UCSD-AML1 (cell line): ENCODE results near the gene CACNA1A.
"Not testable (repeated sequence)": the region's sequence is repeated elsewhere in the genome, so short reads cannot be mapped to it uniquely, and the experiment has no call there.

ENCODE experiments used
- DNase-seq: peaks from one replicate; lab custom pipeline; 2025; ENCODE audit not compliant: unreplicated experiment; lab: John Stamatoyannopoulos, UW

Gene CACNA1A

GRCh38 chr19:13282486-13283065 is 223.7 kb downstream of the CACNA1A start:
- no peak for DNase-seq

GRCh38 chr19:13281567-13282291 is 224.6 kb downstream of the CACNA1A start:
- no peak for DNase-seq

GRCh38 chr19:13277104-13277809 is 229.0 kb downstream of the CACNA1A start:
- peak; percentile 41 for DNase-seq

- DNase-seq: no peak
Measured at GRCh38 chr19:13275016-13275722, 231.1 kb downstream of the CACNA1A start.

DNA sequence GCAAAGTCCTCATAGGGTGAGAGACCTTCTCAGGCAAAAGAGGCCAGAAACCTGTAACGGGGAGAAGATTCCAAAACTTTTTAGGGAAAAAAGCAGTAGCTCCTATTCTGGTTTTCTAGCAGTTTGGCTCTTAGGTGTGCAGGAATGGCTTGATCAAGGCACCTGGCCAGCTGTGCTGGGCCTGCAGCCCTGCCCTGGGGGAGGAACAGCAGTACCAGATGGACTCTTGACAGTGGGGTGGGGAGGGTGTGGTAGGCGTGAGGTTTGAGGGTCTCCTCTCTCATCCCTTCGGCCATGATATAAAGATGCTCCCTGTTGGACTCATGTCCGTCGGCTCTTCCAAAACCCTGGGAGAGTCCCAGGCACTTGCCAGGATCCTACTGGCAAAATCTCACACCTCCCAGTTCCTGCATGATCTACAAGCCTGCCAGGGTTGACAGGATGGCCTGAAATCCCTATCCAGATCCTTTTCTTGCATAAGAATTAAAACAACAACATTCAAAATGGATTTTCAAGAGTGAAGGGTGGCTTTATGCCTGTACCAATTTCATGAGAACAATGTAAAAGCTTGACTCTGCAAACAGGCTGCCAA is 235.7 kb downstream of the CACNA1A start:
- no peak for DNase-seq

GRCh38 chr19:13269348-13269747 is 236.9 kb downstream of the CACNA1A start:
- no peak for DNase-seq

GRCh38 chr19:13267889-13268288 is 238.4 kb downstream of the CACNA1A start:
- no peak for DNase-seq

- no peak for DNase-seq
Measured at GRCh38 chr19:13267131-13267530, 239.1 kb downstream of the CACNA1A start.

DNA sequence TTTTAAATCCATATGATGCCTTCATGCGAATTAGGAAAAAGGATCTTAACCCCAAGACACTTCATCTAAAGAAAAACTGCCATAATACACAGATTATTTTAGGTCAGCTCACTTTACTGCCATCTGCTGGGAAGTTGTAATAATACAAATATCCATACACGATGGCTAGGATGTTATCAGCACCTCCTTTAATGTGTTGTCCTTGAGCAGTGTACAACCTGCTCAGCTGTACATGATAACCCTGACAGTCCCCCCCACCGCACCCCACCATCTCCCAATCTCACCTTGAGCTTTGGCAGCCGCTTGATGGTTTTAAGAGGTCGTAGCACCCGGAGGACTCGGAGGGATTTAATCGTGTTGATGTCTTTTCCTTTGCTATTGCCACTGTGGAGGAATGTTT is 243.8 kb downstream of the CACNA1A start:
- no peak for DNase-seq

DNA sequence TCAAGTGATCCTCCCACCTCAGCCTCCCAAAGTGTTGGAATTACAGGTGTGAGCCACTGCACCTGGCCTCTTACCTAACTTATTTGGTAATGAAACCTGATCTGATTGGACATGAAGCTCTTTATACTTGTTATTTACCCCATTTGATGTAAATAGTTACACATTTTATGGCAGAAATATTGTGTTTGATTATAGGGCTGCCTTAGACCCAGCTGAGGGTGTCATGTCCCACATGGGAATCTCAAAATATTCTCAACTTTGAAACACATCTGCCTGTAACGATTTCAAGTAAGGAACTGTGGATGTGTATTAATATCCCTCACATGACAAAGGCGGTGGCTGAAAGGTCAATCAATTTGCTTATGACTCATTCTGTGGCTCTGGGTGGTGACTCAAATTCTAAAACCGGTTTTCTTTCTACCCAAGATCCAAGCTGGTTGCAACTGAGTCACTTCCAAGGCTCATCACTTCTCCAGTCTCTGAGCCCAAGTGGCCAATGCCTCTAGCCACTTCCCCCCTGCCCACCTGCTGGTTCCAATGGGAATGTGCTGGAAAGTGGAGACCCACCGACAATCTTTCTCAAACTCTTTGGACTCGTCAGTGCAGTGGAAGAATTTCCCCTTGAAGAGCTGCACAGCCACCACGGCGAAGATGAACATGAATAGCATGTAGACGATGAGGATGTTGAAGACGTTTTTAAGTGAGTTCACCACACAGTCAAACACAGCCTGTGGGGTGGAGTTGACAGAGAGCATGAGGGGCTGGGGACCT is 245.2 kb downstream of the CACNA1A start:
- DNase-seq: peak; percentile 23

DNA sequence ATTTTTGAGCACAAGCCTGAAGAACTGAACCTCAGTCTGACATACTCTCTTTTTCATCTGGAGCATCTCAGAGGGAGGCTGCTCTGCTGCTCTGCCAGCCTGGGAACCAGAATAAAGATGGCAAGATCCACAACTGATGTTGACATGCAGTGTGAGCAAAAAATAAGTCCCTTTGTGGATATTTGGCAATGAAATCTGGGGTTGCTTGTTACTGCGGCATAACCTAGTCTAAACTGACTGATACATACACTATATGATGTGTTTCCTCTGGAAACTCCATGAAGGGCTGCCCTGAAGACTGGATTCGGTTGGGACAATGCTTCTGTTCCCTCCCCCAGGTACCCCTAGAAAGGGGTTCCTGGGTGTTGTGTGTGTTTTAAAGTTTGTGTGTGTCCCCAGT is 249.4 kb downstream of the CACNA1A start:
- DNase-seq: no peak

DNA sequence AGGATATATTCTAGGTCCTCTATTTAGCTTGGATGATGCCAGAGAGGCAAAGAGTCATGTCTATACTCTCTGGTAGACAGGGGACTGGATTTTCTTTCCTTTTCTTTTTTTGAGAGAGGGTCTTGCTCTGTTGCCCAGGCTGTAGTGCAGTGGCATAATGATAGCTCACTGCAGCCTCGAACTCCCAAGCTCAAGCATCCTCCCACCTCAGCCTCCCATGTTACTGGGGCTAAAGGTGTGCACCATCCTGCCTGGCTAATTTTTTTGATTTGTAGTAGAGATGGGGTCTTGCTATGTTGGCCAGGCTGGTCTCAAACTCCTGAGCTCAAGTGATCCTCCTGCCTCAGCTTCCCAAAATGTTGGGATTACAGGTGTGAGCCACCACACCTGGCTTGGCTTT is 249.9 kb downstream of the CACNA1A start:
- DNase-seq: not testable (repeated sequence)

- no peak for DNase-seq
Measured at GRCh38 chr19:13255719-13256059, 250.6 kb downstream of the CACNA1A start.

DNA sequence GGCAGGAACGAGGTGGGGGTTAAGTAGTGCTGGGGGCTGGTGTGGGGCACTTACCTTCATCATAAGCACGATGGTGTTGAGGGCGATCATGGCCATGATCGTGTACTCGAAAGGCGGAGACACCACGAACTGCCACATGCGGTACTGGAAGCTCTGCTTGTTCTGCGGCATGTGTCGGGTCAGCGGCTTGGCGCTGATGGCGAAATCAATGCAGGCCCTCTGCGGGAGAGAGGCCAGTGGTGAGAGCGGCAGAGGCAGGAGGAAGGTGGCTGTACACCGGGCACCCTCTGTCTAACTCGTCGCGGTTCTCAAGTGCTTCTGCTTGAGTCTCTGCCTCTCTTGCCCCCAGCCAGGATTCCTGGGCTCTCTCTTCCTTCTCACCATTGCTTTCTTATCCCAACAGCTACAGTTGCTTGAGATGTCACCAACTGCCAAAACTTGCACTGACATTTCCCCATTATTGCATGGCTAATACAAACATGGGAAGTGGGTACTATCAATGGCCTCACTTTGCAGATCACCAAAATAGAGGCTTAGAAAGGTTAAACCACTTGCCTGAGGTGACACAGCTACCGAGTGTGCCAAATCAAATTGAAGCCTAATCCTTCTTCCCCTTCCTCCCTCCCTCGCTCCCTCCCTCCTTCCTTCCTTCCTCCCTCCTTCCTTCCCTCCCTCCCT is 251.1 kb downstream of the CACNA1A start:
- no peak for DNase-seq

GRCh38 chr19:13252569-13253335 is 253.5 kb downstream of the CACNA1A start:
- no peak for DNase-seq

DNA sequence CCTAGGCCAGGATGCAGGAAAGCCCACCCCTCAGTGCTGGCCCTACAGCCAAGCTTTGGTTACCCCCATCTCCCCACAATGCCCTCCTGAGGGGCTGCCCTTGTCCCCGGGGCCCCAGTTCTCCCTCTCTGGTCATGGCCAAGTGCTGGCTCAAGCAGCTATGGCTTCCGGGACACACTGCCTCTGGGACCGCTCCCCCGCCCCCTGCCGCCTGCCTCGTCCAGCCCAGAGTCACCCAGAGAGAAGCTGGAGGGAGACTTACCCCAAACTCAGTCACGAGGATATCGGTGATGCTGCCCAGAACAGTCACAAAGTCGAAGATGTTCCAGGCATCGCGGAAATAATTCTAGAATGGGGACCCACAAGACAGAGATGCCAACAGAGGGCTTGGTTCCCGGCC is 261.4 kb downstream of the CACNA1A start:
- DNase-seq: no peak

DNA sequence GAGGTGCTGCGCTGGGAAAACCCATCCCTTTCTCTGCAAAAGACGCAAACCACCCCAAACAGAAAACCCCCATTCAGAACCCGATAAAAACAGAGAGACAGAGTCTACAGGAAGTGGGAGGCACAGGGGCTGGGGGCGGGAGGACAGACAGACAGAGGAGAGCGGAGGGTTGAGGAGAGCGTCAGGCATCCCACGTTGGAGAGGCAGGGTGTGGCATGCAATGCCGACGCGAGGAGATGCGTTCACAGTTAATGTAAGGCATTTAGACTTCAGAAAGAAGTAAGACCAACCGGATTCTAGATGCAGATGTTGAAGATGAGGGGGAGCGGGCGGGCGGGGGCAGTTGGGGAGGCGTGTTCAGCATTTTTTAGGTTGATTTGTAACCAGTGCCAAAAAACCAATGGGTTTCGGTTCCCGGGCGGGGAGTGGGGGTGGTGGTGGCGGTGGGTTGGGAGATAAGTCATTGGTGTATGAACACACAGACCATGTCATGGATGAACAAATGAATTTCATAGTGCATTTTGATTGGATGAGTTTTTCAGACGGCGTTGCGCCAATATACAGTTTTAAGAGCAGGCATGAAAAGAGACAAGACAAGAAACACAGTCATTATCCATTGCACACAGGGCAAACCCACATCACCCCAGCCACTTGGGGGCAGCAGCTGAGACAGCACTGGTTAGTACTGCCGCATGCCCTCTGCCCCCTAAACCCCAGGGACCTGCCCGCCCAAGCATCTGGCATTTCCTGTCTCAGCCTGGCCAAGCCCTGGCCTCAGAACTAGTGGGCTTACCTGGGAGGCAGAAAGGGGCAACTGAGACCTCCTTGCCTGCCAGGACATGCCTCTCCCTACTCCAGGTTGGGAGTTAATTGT is 264.8 kb downstream of the CACNA1A start:
- DNase-seq: peak; percentile 43

DNA sequence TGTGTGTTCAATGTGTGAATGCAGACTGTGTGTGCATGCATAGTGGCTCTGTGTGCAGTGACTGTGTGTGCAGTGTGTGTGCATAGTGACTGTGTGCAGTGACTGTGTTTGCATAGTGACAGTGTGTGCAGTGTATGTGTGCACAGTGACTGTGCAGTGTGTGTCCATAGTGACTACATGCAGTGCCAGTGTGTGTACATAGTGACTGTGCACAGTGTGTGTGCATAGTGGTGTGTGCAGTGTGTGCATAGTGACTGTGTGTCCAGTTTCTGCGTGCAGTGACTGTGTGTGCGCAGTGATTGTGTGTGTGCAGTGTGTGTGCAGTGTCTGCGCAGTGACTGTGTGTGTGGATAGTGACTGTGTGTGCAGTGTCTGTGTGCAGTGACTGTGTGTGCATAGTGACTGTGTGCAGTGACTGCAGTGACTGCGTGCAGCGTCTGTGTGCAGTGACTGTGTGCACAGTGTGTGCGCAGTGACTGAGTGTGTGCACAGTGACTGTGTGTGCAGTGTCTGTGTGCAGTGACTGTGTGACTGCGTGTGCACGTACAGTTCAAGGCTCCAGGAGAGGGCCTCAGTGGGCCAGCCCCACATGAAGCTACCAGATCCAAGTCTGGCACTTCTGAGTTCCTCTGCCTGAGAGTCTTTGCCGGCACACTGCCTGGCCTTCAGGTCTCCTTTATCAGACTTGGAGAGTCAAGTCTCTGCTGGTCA is 265.8 kb downstream of the CACNA1A start:
- DNase-seq: no peak
